Endodermal cell (in vitro differentiated cells): ENCODE measurements around the gene VOPP1. TPM values are rescaled to one million over a fixed set of nuclear protein-coding genes. Genes with fewer than 3 reads are reported as not detected.
A peak's percentile ranks its signal among the peaks of the same experiment; 100 is the strongest.

ENCODE experiments used
- DNase-seq: peaks from one replicate; pipeline ENCODE4 v3.0.0-alpha.2; 2017
- H3K27ac ChIP-seq: 2 replicates; pipeline ENCODE4 v1.5.1; 2013; ENCODE audit warnings: mild to moderate bottlenecking, low read depth, low read length, moderate library complexity
- H3K27me3 ChIP-seq: 2 replicates; pipeline ENCODE4 v1.6.1; 2013; ENCODE audit warnings: mild to moderate bottlenecking, low read length, moderate library complexity; ENCODE audit not compliant: insufficient read depth, control insufficient read depth, poor library complexity, severe bottlenecking
- H3K36me3 ChIP-seq: 2 replicates; pipeline ENCODE4 v1.7.0; 2013; ENCODE audit warnings: mild to moderate bottlenecking, low read length, moderate library complexity; ENCODE audit not compliant: control insufficient read depth, insufficient read depth
- H3K4me1 ChIP-seq: one replicate; pipeline ENCODE4 v1.7.0; 2013; ENCODE audit warnings: low read length; ENCODE audit not compliant: control insufficient read depth, insufficient read depth
- H3K4me3 ChIP-seq: 2 replicates; pipeline ENCODE4 v1.5.1; 2013; ENCODE audit warnings: mild to moderate bottlenecking, low read length, moderate library complexity
- H3K9ac ChIP-seq: 2 replicates; pipeline ENCODE4 v1.6.1; 2013; ENCODE audit warnings: mild to moderate bottlenecking, low read length, moderate library complexity; ENCODE audit not compliant: poor library complexity, severe bottlenecking; ENCODE audit errors: extremely low read depth
- H3K9me3 ChIP-seq: 2 replicates; pipeline ENCODE4 v1.6.1; 2013; ENCODE audit warnings: mild to moderate bottlenecking, low read length, moderate library complexity; ENCODE audit not compliant: control insufficient read depth
- H3K27ac Mint-ChIP-seq: 2 replicates; pipeline ENCODE4 v1.8.0; 2020; ENCODE audit warnings: mixed read lengths
- H3K27me3 Mint-ChIP-seq: 2 replicates; pipeline ENCODE4 v1.8.0; 2021; ENCODE audit warnings: mild to moderate bottlenecking, mixed read lengths; ENCODE audit not compliant: insufficient read depth
- H3K36me3 Mint-ChIP-seq: 2 replicates; pipeline ENCODE4 v1.8.0; 2020; ENCODE audit warnings: low read depth, mixed read lengths
- H3K4me1 Mint-ChIP-seq: 2 replicates; pipeline ENCODE4 v1.8.0; 2020; ENCODE audit warnings: mixed read lengths
- H3K4me3 Mint-ChIP-seq: 2 replicates; pipeline ENCODE4 v1.8.0; 2020; ENCODE audit warnings: mild to moderate bottlenecking, moderate library complexity, mixed read lengths
- H3K9me3 Mint-ChIP-seq: 2 replicates; pipeline ENCODE4 v1.8.0; 2020; ENCODE audit warnings: mild to moderate bottlenecking, mixed read lengths
- CTCF ChIP-seq: fragments of 200-600 bp; sonication (generic); conservative IDR thresholded peaks from 2 replicates; pipeline ENCODE4 v1.5.0; 2021; ENCODE audit warnings: antibody characterized with exemption, mild to moderate bottlenecking
- WGBS, 2 experiments: methylation state at CpG; one replicate each; pipeline versions ENCODE4 v1.1.5 to v1.1.7; 2013; ENCODE audit warnings: missing lambda C conversion rate in 2 of 2, mixed read lengths in 1 of 2; ENCODE audit not compliant: insufficient coverage in 1 of 2, insufficient read length in 1 of 2; 5-methylcytosine and 5-hydroxymethylcytosine counted together
- total RNA-seq, 2 donors: library from RNA; stranded (reverse); fragmentation: NEBNext Ultra II Directional in 1 of 2; extraction: Animal tissue kit (Norgen Biotek cat#: 25700) in 1 of 2; gene quantifications; 2 replicates in 1 of 2; 3 replicates in 1 of 2; pipeline ENCODE4 v1.2.1, GENCODE V29; 2021

VOPP1 gene
- total RNA-seq, 2 donors from 2014 or later, result 48.8 to 53.6 TPM

GRCh38 chr7:55427800-55428199 lies 144.5 kb downstream of the VOPP1 start:
- 91 to 93% methylated on average over 8 to 11 of the region's 11 CpGs for WGBS, 2 experiments
- Mint-ChIP-seq H3K36me3 (peaks cover 18% of the 10 kb centered on the region), H3K9me3 (no peaks in the 10 kb centered on the region), H3K27ac (no peak overlapping the region), H3K27me3 (no peaks in the 10 kb centered on the region), H3K4me3 (no peak overlapping the region), H3K4me1 (peaks cover 12% of the 10 kb centered on the region)
- Histone ChIP-seq H3K9ac (no peak overlapping the region), H3K4me1 (no peaks in the 10 kb centered on the region), H3K27me3 (no peaks in the 10 kb centered on the region), H3K36me3 (peaks cover 27% of the 10 kb centered on the region), H3K4me3 (no peak overlapping the region), H3K27ac (peak overlapping the region; percentile 81), H3K9me3 (no peaks in the 10 kb centered on the region)
- TF ChIP-seq CTCF, result no peak
- DNase-seq, result no peak

- Mint-ChIP-seq H3K36me3 (peaks cover 18% of the 10 kb centered on the region), H3K27ac (no peak overlapping the region), H3K4me1 (peaks cover 12% of the 10 kb centered on the region), H3K9me3 (no peaks in the 10 kb centered on the region), H3K27me3 (no peaks in the 10 kb centered on the region), H3K4me3 (no peak overlapping the region)
- Histone ChIP-seq H3K9me3 (no peaks in the 10 kb centered on the region), H3K9ac (no peak overlapping the region), H3K4me1 (no peaks in the 10 kb centered on the region), H3K36me3 (peaks cover 27% of the 10 kb centered on the region), H3K4me3 (no peak overlapping the region), H3K27ac (no peak overlapping the region), H3K27me3 (no peaks in the 10 kb centered on the region)
- TF ChIP-seq CTCF, result no peak
- DNase-seq, result no peak
- 76 to 80% methylated on average over 3 to 4 of the region's 4 CpGs for WGBS, 2 experiments
Observed at GRCh38 chr7:55427342-55427741, 145.0 kb downstream of the VOPP1 start.

- Mint-ChIP-seq H3K36me3 (peaks cover 18% of the 10 kb centered on the region), H3K27ac (peak overlapping the region; percentile 40), H3K4me1 (peaks cover 12% of the 10 kb centered on the region), H3K27me3 (no peaks in the 10 kb centered on the region), H3K4me3 (no peak overlapping the region), H3K9me3 (no peaks in the 10 kb centered on the region)
- TF ChIP-seq CTCF, result no peak
- Histone ChIP-seq H3K4me3 (no peak overlapping the region), H3K9ac (no peak overlapping the region), H3K36me3 (peaks cover 23% of the 10 kb centered on the region), H3K27ac (no peak overlapping the region), H3K27me3 (no peaks in the 10 kb centered on the region), H3K9me3 (no peaks in the 10 kb centered on the region), H3K4me1 (no peaks in the 10 kb centered on the region)
- WGBS, 2 experiments, result 72 to 78% methylated on average over 7 to 12 of the region's 12 CpGs
- peak; percentile 85 for DNase-seq
Observed at GRCh38 chr7:55426676-55427075, 145.6 kb downstream of the VOPP1 start.
